Stimulated activated CD4-positive, alpha-beta T cell treated with anti-CD3 and anti-CD28 coated beads, Interleukin-4, amount 100 ng/mL, for 48 hours (primary cell): ENCODE data around the gene RAD54L.
"Not testable (repeated sequence)": the region's sequence is repeated elsewhere in the genome, so short reads cannot be mapped to it uniquely, and the experiment has no call there.

Experiments
- DNase-seq, 2 donors: peaks; one replicate each; pipeline ENCODE4 v3.0.0-alpha.2; 2020; ENCODE audit warnings: low read depth in 2 of 2

Gene RAD54L

GRCh38 chr1:46319960-46320914 is 72.7 kb downstream of the RAD54L start:
- not testable (repeated sequence) for DNase-seq

GRCh38 chr1:46322191-46322590 is 74.6 kb downstream of the RAD54L start:
- not testable (repeated sequence) for DNase-seq

- not testable (repeated sequence) for DNase-seq
Measured at GRCh38 chr1:46325285-46326076, 77.9 kb downstream of the RAD54L start.
